ENCODE measurements around the gene OSTM1.

OSTM1 gene

GRCh38 chr6:107991772-107992550 is 82.6 kb downstream of the OSTM1 start:
- TF ChIP-seq, protein P1, sequence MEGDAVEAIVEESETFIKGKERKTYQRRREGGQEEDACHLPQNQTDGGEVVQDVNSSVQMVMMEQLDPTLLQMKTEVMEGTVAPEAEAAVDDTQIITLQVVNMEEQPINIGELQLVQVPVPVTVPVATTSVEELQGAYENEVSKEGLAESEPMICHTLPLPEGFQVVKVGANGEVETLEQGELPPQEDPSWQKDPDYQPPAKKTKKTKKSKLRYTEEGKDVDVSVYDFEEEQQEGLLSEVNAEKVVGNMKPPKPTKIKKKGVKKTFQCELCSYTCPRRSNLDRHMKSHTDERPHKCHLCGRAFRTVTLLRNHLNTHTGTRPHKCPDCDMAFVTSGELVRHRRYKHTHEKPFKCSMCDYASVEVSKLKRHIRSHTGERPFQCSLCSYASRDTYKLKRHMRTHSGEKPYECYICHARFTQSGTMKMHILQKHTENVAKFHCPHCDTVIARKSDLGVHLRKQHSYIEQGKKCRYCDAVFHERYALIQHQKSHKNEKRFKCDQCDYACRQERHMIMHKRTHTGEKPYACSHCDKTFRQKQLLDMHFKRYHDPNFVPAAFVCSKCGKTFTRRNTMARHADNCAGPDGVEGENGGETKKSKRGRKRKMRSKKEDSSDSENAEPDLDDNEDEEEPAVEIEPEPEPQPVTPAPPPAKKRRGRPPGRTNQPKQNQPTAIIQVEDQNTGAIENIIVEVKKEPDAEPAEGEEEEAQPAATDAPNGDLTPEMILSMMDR (IDR thresholded peaks at IDR 0.05), result no peak
